ENCODE data around the gene NOTO.

DNA sequence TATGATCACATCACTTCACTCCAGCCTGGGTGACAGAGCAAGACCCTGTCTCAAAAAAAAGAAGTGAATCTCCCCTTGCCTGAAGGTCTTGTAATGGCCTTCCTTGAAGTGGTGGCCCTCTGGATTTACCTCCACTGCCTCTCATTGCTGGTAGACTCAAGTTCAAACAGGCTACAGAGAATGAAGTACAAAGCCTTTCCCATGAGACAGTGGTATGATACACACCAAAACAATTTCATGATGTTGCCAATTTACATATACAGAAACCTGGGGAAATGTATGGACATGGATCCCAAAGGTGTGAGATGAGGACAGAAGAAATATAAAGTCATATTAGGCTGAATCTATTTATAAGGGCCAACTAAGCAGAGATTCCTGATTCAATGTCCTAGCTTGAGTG is 4.8 kb upstream of the NOTO start:
- TF ChIP-seq, protein P1, sequence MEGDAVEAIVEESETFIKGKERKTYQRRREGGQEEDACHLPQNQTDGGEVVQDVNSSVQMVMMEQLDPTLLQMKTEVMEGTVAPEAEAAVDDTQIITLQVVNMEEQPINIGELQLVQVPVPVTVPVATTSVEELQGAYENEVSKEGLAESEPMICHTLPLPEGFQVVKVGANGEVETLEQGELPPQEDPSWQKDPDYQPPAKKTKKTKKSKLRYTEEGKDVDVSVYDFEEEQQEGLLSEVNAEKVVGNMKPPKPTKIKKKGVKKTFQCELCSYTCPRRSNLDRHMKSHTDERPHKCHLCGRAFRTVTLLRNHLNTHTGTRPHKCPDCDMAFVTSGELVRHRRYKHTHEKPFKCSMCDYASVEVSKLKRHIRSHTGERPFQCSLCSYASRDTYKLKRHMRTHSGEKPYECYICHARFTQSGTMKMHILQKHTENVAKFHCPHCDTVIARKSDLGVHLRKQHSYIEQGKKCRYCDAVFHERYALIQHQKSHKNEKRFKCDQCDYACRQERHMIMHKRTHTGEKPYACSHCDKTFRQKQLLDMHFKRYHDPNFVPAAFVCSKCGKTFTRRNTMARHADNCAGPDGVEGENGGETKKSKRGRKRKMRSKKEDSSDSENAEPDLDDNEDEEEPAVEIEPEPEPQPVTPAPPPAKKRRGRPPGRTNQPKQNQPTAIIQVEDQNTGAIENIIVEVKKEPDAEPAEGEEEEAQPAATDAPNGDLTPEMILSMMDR (IDR thresholded peaks at IDR 0.05): no peak
- TF ChIP-seq POLR2A (IDR thresholded peaks at IDR 0.05): no peak

Data from esophagus squamous epithelium (tissue), 4 donors.